HEK293T (cell line): ENCODE results near the gene DOK4.

Source experiments
- CTCF ChIA-PET: fragments of 350-600 bp; formaldehyde crosslinking; extraction: SDS; loops from one replicate; lab custom pipeline; 2021; ENCODE audit warnings: antibody characterized with exemption, inconsistent platforms; lab: Yijun Ruan, JAX
- POLR2A ChIA-PET: fragments of 350-600 bp; formaldehyde crosslinking; extraction: SDS; loops from one replicate; lab custom pipeline; 2020; ENCODE audit warnings: antibody characterized with exemption, inconsistent platforms; lab: Yijun Ruan, JAX
- DNase-seq: peaks from one replicate; pipeline ENCODE4 v3.0.0; 2012; ENCODE audit warnings: mixed read lengths; ENCODE audit errors: extremely low spot score
- ARNT ChIP-seq: fragments of 450-650 bp; IDR thresholded peaks from 2 replicates; pipeline ENCODE4 v1.6.1; 2017; ENCODE audit warnings: mild to moderate bottlenecking
- BHLHE40 ChIP-seq: fragments of 450-650 bp; IDR thresholded peaks from 2 replicates; pipeline ENCODE4 v1.6.1; 2016; ENCODE audit warnings: mild to moderate bottlenecking, moderate library complexity, borderline replicate concordance
- CTBP1 ChIP-seq: fragments of 450-650 bp; IDR thresholded peaks from 2 replicates; pipeline ENCODE4 v1.6.1; 2016; ENCODE audit warnings: borderline replicate concordance
- ELF4 ChIP-seq: fragments of 450-650 bp; IDR thresholded peaks from 2 replicates; pipeline ENCODE4 v1.6.1; 2017; ENCODE audit warnings: antibody characterized with exemption
- FOXA1 ChIP-seq: fragments of 450-650 bp; IDR thresholded peaks from 2 replicates; pipeline ENCODE4 v1.6.1; 2016; ENCODE audit warnings: mild to moderate bottlenecking
- FOXK2 ChIP-seq: fragments of 450-650 bp; IDR thresholded peaks from 2 replicates; pipeline ENCODE4 v1.6.1; 2016; ENCODE audit warnings: mild to moderate bottlenecking
- FOXM1 ChIP-seq: fragments of 450-650 bp; IDR thresholded peaks from 2 replicates; pipeline ENCODE4 v1.6.1; 2017; ENCODE audit warnings: mild to moderate bottlenecking, borderline replicate concordance
- HDGF ChIP-seq: fragments of 450-650 bp; IDR thresholded peaks from 2 replicates; pipeline ENCODE4 v1.6.1; 2017; ENCODE audit warnings: antibody characterized with exemption, borderline replicate concordance
- L3MBTL2 ChIP-seq: fragments of 450-650 bp; conservative IDR thresholded peaks from 2 replicates; pipeline ENCODE4 v1.6.1; 2016; ENCODE audit warnings: mild to moderate bottlenecking
- LEF1 ChIP-seq: fragments of 450-650 bp; IDR thresholded peaks from 2 replicates; pipeline ENCODE4 v1.6.1; 2017; ENCODE audit warnings: mild to moderate bottlenecking, borderline replicate concordance
- NFRKB ChIP-seq: fragments of 450-650 bp; IDR thresholded peaks from 2 replicates; pipeline ENCODE4 v1.6.1; 2016; ENCODE audit warnings: mild to moderate bottlenecking, moderate library complexity
- SP1 ChIP-seq: fragments of 450-650 bp; IDR thresholded peaks from 2 replicates; pipeline ENCODE4 v1.6.1; 2017
- SUZ12 ChIP-seq: fragments of 450-650 bp; IDR thresholded peaks from 2 replicates; pipeline ENCODE4 v1.6.1; 2016; ENCODE audit warnings: mild to moderate bottlenecking
- TARDBP ChIP-seq: fragments of 450-650 bp; IDR thresholded peaks from 2 replicates; pipeline ENCODE4 v1.6.1; 2016
- ZNF384 ChIP-seq: fragments of 450-650 bp; IDR thresholded peaks from 2 replicates; pipeline ENCODE4 v1.6.1; 2016
- TF ChIP-seq, protein P1 (sequence below): fragments of 450-650 bp; IDR thresholded peaks from 2 replicates; pipeline ENCODE4 v1.6.1; 2016

Gene DOK4

DNA sequence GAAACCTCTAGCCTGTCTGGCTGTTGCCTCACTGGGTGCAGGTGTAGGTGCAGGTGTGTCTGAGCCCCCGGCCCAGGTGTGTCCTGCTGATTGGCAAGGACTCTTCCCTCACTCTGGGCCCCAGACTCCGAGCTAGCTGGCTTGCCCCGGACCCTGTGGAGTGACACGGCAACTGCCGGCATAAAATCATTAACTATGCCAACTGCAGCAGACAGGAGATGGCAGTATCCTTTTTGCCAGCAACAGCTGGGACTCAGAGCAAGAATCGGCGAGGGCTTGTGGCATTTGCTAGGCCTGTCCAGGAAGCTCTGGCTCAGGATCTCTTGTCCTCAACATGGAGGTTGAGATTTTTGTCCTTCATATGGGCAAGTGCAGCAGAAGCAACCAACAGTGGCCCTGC, 59.9 kb downstream of the DOK4 start:
- ChIA-PET POLR2A (no interaction called here), CTCF (no interaction called here)
- no peak for TF ChIP-seq LEF1
- no peak for TF ChIP-seq FOXK2
- no peak for TF ChIP-seq ZNF384
- TF ChIP-seq ELF4, result no peak
- TF ChIP-seq SUZ12, result no peak
- no peak for TF ChIP-seq BHLHE40
- TF ChIP-seq, protein P1, sequence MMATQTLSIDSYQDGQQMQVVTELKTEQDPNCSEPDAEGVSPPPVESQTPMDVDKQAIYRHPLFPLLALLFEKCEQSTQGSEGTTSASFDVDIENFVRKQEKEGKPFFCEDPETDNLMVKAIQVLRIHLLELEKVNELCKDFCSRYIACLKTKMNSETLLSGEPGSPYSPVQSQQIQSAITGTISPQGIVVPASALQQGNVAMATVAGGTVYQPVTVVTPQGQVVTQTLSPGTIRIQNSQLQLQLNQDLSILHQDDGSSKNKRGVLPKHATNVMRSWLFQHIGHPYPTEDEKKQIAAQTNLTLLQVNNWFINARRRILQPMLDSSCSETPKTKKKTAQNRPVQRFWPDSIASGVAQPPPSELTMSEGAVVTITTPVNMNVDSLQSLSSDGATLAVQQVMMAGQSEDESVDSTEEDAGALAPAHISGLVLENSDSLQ, result no peak
- TF ChIP-seq SP1, result no peak
- TF ChIP-seq HDGF, result no peak
- no peak for TF ChIP-seq L3MBTL2
- TF ChIP-seq ARNT, result no peak
- no peak for TF ChIP-seq NFRKB
- no peak for TF ChIP-seq CTBP1
- no peak for TF ChIP-seq FOXA1
- TF ChIP-seq FOXM1, result no peak
- no peak for TF ChIP-seq TARDBP
- no peak for DNase-seq

DNA sequence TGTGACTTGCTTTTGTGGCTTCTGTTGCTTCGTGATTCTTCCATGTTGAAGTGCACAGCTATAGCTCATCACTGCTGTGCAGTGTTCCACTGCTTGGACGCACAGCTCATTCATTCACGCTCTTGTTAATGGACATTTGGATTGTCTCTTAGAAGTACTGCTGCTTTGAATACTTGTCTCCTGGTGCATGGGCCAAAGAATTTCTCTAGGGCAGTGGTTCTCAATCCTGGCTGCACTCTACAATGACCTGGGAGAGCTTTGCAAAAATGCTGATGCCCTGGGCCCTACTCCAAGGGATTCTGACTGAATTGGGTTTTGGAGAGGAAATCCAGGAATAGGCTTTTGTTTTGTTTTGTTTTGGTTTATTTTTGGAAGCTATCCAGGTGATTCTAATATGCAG, 61.7 kb downstream of the DOK4 start:
- CTCF ChIA-PET, result interaction anchor here (0.6 kb wide), 2 partner anchors 81 to 98 kb away, joined by 3 read pairs; no protein-coding TSS in a partner anchor
- TF ChIP-seq CTBP1 (no peak), ELF4 (no peak), SP1 (no peak), NFRKB (no peak), FOXA1 (no peak), ZNF384 (no peak), SUZ12 (no peak), FOXM1 (no peak), BHLHE40 (no peak), TARDBP (no peak), LEF1 (no peak), HDGF (no peak), ARNT (no peak), L3MBTL2 (no peak)
- TF ChIP-seq, protein P1, result no peak
- no peak for DNase-seq
- POLR2A ChIA-PET, result interaction anchor here (0.8 kb wide), 1 partner anchor 239 kb away, joined by 3 read pairs; the partner anchor contains the start of gene PSME3IP1

DNA sequence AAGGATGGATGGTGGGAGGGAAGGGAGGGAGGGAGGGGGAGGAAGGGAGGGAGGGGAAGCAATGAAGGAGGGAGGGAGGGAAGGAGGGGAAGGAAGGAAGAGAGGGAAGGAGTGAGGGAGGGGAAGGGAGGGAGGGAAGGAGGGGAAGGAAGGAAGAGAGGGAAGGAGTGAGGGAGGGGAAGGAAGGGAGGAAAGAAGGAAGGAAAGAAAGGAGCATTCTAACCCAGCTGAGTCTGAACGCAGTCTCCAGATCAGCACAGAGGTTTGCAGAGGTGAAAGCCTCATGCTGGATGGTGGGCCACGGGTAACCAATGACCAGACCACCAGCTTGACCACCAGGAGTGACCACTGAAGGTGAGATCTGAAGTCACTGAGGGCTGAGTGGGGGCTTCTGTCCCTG, 63.1 kb downstream of the DOK4 start:
- TF ChIP-seq ELF4 (no peak), TARDBP (no peak), FOXM1 (no peak), ZNF384 (no peak), FOXK2 (no peak)
- CTCF ChIA-PET, result interaction anchor here (0.8 to 1.4 kb wide), 2 partner anchors 62 to 97 kb away, joined by 3 read pairs; no protein-coding TSS in a partner anchor
- POLR2A ChIA-PET, result interaction anchor here (1.7 kb wide), 1 partner anchor 24 kb away, joined by 7 read pairs; the partner anchor contains the start of genes CIAPIN1 and COQ9
- DNase-seq, result no peak

DNA sequence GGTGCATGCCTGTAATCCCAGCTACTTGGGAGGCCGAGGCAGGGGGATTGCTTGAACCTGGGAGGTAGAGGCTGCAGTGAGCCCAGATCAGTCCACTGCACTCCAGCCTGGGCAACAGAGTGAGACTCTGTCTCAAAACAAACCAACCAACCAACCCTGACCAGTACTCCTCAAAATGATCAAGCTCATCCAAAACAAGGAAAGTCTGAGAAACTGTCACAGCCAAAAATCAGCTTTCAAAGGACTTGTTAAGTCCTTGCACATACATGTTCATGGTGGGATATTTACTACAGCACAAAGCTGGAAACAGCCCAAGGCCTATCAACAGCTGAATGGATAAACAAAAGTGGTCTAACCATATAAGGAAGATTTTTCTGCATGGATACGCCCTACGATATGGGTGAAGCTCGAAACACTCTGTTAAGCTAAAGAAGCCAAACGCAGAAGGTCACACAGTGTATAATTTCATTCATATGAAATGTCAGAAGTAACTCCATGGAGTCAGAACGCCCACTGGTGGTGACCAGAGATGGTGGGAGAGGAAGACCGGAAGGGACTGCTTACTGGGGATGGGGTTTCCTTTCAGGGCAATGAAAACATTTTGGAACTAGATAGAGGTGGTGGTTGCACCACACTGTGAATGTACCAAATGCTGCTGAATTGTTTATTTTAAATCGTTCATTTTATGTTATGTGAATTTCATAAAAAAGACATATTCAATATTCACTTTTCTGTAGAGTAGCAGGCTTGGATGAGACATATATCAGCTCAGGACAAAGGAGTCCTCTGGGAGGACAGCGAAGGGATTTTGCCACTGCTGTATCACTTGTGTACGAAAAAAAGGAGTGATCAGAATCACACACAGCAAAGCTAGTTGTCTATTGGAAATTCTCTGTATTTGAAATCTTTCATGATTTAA, 64.0 kb downstream of the DOK4 start:
- DNase-seq, result peak; percentile 55
- POLR2A ChIA-PET, result interaction anchor here (0.6 to 1.7 kb wide), 2 partner anchors 25 to 122 kb away, joined by 3 to 7 read pairs; partner anchors contain the start of genes CIAPIN1 and COQ9
- no peak for TF ChIP-seq HDGF
- no peak for TF ChIP-seq BHLHE40
- TF ChIP-seq, protein P1, result no peak
- no peak for TF ChIP-seq SUZ12
- no peak for TF ChIP-seq ARNT
- TF ChIP-seq ELF4, result no peak
- TF ChIP-seq NFRKB, result no peak
- TF ChIP-seq L3MBTL2, result no peak
- TF ChIP-seq TARDBP, result no peak
- TF ChIP-seq FOXA1, result no peak
- TF ChIP-seq FOXM1, result no peak
- TF ChIP-seq LEF1, result no peak
- no peak for TF ChIP-seq CTBP1
- no peak for TF ChIP-seq SP1
- no peak for TF ChIP-seq ZNF384
- TF ChIP-seq FOXK2, result no peak
- CTCF ChIA-PET, result interaction anchor here (0.6 to 1.4 kb wide), 5 partner anchors 63 to 330 kb away, joined by 3 to 5 read pairs (median 3); partner anchors contain the start of gene CPNE2
